Measurements from ENCODE around the gene TC2N. TPM values are rescaled to one million over a fixed set of nuclear protein-coding genes. Genes with fewer than 3 reads are reported as not detected.

The TC2N gene
- total and polyA plus RNA-seq, 2 experiments from 2014 or later: 10.0 to 35.0 TPM

- H3K79me2 ChIP-seq (replicated peaks; ENCODE audit: insufficient read depth): no peaks in the 10 kb centered on the region
- H3K27me3 ChIP-seq (ENCODE audit: insufficient read depth): no peaks in the 10 kb centered on the region
- no peaks in the 10 kb centered on the region for H4K20me1 ChIP-seq (replicated peaks; ENCODE audit: insufficient read depth)
- Mint-ChIP-seq H3K9me3 (no peaks in the 10 kb centered on the region), H3K4me3 (no peak overlapping the region), H3K4me1 (peaks cover 7% of the 10 kb centered on the region; the same call in 1 of the 3 replicates), H3K36me3 (ENCODE audit: low read depth) (no peaks in the 10 kb centered on the region), H3K27me3 (ENCODE audit: insufficient read depth, low read depth, poor library complexity) (no peaks in the 10 kb centered on the region), H3K27ac (no peak overlapping the region)
- no peaks in the 10 kb centered on the region for H3F3A ChIP-seq (replicated peaks; ENCODE audit: low read depth)
- no peak overlapping the region for H2AFZ ChIP-seq
- no peaks in the 10 kb centered on the region; the same call in none of the 2 replicates for H3K9me2 ChIP-seq (ENCODE audit: insufficient read depth)
- no peak for ATAC-seq
- peaks cover 6% of the 10 kb centered on the region; the same call in 1 of the 2 replicates for H3K4me1 ChIP-seq (ENCODE audit: insufficient read depth)
- TF ChIP-seq, protein P1, sequence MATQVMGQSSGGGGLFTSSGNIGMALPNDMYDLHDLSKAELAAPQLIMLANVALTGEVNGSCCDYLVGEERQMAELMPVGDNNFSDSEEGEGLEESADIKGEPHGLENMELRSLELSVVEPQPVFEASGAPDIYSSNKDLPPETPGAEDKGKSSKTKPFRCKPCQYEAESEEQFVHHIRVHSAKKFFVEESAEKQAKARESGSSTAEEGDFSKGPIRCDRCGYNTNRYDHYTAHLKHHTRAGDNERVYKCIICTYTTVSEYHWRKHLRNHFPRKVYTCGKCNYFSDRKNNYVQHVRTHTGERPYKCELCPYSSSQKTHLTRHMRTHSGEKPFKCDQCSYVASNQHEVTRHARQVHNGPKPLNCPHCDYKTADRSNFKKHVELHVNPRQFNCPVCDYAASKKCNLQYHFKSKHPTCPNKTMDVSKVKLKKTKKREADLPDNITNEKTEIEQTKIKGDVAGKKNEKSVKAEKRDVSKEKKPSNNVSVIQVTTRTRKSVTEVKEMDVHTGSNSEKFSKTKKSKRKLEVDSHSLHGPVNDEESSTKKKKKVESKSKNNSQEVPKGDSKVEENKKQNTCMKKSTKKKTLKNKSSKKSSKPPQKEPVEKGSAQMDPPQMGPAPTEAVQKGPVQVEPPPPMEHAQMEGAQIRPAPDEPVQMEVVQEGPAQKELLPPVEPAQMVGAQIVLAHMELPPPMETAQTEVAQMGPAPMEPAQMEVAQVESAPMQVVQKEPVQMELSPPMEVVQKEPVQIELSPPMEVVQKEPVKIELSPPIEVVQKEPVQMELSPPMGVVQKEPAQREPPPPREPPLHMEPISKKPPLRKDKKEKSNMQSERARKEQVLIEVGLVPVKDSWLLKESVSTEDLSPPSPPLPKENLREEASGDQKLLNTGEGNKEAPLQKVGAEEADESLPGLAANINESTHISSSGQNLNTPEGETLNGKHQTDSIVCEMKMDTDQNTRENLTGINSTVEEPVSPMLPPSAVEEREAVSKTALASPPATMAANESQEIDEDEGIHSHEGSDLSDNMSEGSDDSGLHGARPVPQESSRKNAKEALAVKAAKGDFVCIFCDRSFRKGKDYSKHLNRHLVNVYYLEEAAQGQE (IDR thresholded peaks at IDR 0.05; ENCODE audit: unreplicated experiment): no peak
- TF ChIP-seq ZNF114 (CRISPR knock-in tag; IDR thresholded peaks at IDR 0.05): no peak
- H3K4me2 ChIP-seq: no peak overlapping the region
- no peak overlapping the region for H3K4me3 ChIP-seq
- no peaks in the 10 kb centered on the region for H3K36me3 ChIP-seq (ENCODE audit: insufficient read depth)
- no peak for DNase-seq (ENCODE audit: low spot score)
- H3K27ac ChIP-seq (ENCODE audit: low read depth): no peak overlapping the region
These were observed 26.3 kb downstream of the TC2N start for GRCh38 chr14:91841065-91841464.

DNA sequence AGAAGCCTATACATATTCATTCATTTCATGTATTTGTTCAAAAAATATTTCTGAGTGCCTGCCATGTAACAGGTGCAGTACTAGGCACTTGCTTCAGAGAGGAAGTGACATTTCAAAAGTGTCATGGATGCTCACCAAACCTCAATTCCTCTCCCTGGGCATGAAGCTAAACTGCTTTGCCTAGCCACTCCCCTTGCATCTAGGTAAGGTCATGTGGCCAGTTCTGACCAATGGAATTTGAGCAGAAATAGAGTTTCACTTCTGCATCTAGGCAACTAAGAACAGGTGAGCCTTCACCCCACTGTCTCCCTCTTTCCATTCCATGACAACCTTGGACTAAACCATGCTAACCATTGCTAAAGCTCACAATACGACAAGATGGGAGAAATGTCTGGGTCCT lies 27.6 kb downstream of the TC2N start:
- H3K4me1 ChIP-seq (ENCODE audit: insufficient read depth): peaks cover 13% of the 10 kb centered on the region
- no peak overlapping the region for H3K4me3 ChIP-seq
- H3F3A ChIP-seq (replicated peaks; ENCODE audit: low read depth): no peaks in the 10 kb centered on the region
- no peak overlapping the region for H3K27ac ChIP-seq (ENCODE audit: low read depth)
- Mint-ChIP-seq H3K4me1 (peaks cover 16% of the 10 kb centered on the region; the same call in 2 of the 3 replicates), H3K27me3 (ENCODE audit: insufficient read depth, low read depth, poor library complexity) (no peaks in the 10 kb centered on the region), H3K36me3 (ENCODE audit: low read depth) (no peaks in the 10 kb centered on the region), H3K27ac (no peak overlapping the region), H3K4me3 (no peak overlapping the region), H3K9me3 (no peaks in the 10 kb centered on the region)
- no peak for DNase-seq (ENCODE audit: low spot score)
- no peak overlapping the region for H2AFZ ChIP-seq
- no peaks in the 10 kb centered on the region for H4K20me1 ChIP-seq (replicated peaks; ENCODE audit: insufficient read depth)
- no peak for ATAC-seq
- peaks cover 6% of the 10 kb centered on the region for H3K27me3 ChIP-seq (ENCODE audit: insufficient read depth)
- no peaks in the 10 kb centered on the region; the same call in 1 of the 2 replicates for H3K9me2 ChIP-seq (ENCODE audit: insufficient read depth)
- H3K79me2 ChIP-seq (replicated peaks; ENCODE audit: insufficient read depth): peaks cover 8% of the 10 kb centered on the region
- H3K4me2 ChIP-seq: no peak overlapping the region
- H3K36me3 ChIP-seq (ENCODE audit: insufficient read depth): no peaks in the 10 kb centered on the region
- TF ChIP-seq ZNF462 (CRISPR knock-in tag; IDR thresholded peaks at IDR 0.05) (no peak), EZH2 (IDR thresholded peaks at IDR 0.05; ENCODE audit: low read depth, unreplicated experiment) (no peak), POLR2AphosphoS5 (IDR thresholded peaks at IDR 0.05; ENCODE audit: low read depth) (no peak), ZNF114 (CRISPR knock-in tag; IDR thresholded peaks at IDR 0.05) (no peak), CTCF (conservative IDR thresholded peaks at IDR 0.05; ENCODE audit: low read depth in 2 of 2) (no peak), STAT1 (IDR thresholded peaks at IDR 0.05; ENCODE audit: unreplicated experiment) (no peak)

Measured in GM23338 (cell line).